Hepatocyte (in vitro differentiated cells): ENCODE results near the gene FAM135A. TPM values are rescaled to one million over a fixed set of nuclear protein-coding genes. Genes with fewer than 3 reads are reported as not detected.

Experiments used
- DNase-seq: peaks from one replicate; pipeline ENCODE4 v3.0.0-alpha.2; 2016; ENCODE audit warnings: low spot score
- H2AFZ ChIP-seq: fragments of 200-600 bp; sonication (generic); 2 replicates; pipeline ENCODE4 v1.6.0; 2016; ENCODE audit warnings: antibody characterized with exemption, mild to moderate bottlenecking
- H3K27ac ChIP-seq: fragments of 200-600 bp; sonication (generic); 2 replicates; pipeline ENCODE4 v1.5.1; 2016; ENCODE audit warnings: mild to moderate bottlenecking
- H3K27me3 ChIP-seq: fragments of 200-600 bp; sonication (generic); 2 replicates; pipeline ENCODE4 v1.6.1; 2016
- H3K36me3 ChIP-seq: fragments of 200-600 bp; sonication (generic); replicated peaks from 2 replicates; pipeline ENCODE4 v1.5.1; 2016; ENCODE audit warnings: low read depth; ENCODE audit not compliant: insufficient read depth
- H3K4me1 ChIP-seq: fragments of 200-600 bp; sonication (generic); 2 replicates; pipeline ENCODE4 v1.5.1; 2016; ENCODE audit warnings: mild to moderate bottlenecking, moderate library complexity; ENCODE audit not compliant: insufficient read depth
- H3K4me2 ChIP-seq: fragments of 200-600 bp; sonication (generic); 2 replicates; pipeline ENCODE4 v1.6.0; 2016
- H3K4me3 ChIP-seq: fragments of 200-600 bp; sonication (generic); 2 replicates; pipeline ENCODE4 v1.5.1; 2016; ENCODE audit warnings: mild to moderate bottlenecking
- H3K79me2 ChIP-seq: fragments of 200-600 bp; sonication (generic); 2 replicates; pipeline ENCODE4 v1.6.0; 2017; ENCODE audit warnings: mild to moderate bottlenecking
- H3K9me2 ChIP-seq: fragments of 200-600 bp; sonication (generic); replicated peaks from 2 replicates; pipeline ENCODE4 v1.6.0; 2017; ENCODE audit warnings: mild to moderate bottlenecking; ENCODE audit not compliant: insufficient read depth
- H3K9me3 ChIP-seq: fragments of 200-600 bp; sonication (generic); 2 replicates; pipeline ENCODE4 v1.5.1; 2016; ENCODE audit warnings: low read depth, mild to moderate bottlenecking
- H4K20me1 ChIP-seq: fragments of 200-600 bp; sonication (generic); 2 replicates; pipeline ENCODE4 v1.6.0; 2016; ENCODE audit warnings: mild to moderate bottlenecking; ENCODE audit not compliant: insufficient read depth, poor library complexity, severe bottlenecking
- EZH2 ChIP-seq: fragments of 200-600 bp; sonication (generic); IDR thresholded peaks from 2 replicates; pipeline ENCODE4 v1.6.1; 2016; ENCODE audit warnings: antibody characterized with exemption, mild to moderate bottlenecking, borderline replicate concordance
- EZH2phosphoT487 ChIP-seq: fragments of 200-600 bp; sonication (generic); IDR thresholded peaks from one replicate; pipeline ENCODE4 v1.6.1; 2018; ENCODE audit warnings: antibody characterized with exemption, mild to moderate bottlenecking, low read depth, moderate library complexity; ENCODE audit not compliant: unreplicated experiment, severe bottlenecking
- WGBS: methylation state at CpG from one replicate; pipeline ENCODE4 v1.1.6; 2016; ENCODE audit warnings: low lambda C conversion rate; ENCODE audit errors: missing lambda C conversion rate; 5-methylcytosine and 5-hydroxymethylcytosine counted together
- polyA plus RNA-seq: library from polyadenylated mRNA; unstranded; fragments of >200 nt; fragmentation: Nextera tagmentation; extraction: Ambion mirVana; gene quantifications from 2 replicates; pipeline ENCODE4 v1.2.1, GENCODE V29; 2016
- total RNA-seq: library from RNA; depleted of rRNA; stranded (reverse); fragments of >200 nt; gene quantifications from 2 replicates; pipeline ENCODE4 v1.2.3, GENCODE V29; 2014
- TF ChIP-seq, protein P1 (sequence below): fragments of 200-600 bp; sonication (generic); IDR thresholded peaks from 2 replicates; pipeline ENCODE4 v1.5.1; 2016; ENCODE audit warnings: antibody characterized with exemption, mild to moderate bottlenecking; ENCODE audit not compliant: poor library complexity

Gene FAM135A
- total and polyA plus RNA-seq, 2 experiments from 2014 or later, result 19.0 to 78.4 TPM

DNA sequence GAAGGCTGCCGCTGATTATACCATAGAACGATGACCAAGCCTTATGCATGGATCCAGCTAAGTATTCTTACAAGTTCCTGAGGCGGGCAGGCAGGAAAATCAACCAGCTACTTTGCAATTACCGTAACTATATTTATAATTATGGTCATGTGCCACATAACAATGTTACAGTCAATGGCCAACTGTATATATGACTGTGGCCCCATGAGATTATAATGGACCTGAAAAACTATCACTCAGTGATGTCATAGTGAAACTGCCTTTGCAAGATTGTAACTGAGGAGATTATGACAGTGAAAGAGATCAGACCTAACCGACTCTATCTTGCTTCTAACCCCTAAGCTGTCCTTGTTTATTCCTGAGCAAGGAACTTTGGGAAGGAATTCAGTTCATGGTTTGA, 33.1 kb upstream of the FAM135A start:
- Histone ChIP-seq H3K4me3 (no peak overlapping the region), H3K4me2 (peak overlapping the region; percentile 12), H3K36me3 (no peaks in the 10 kb centered on the region), H3K27ac (peak overlapping the region; percentile 18), H4K20me1 (no peaks in the 10 kb centered on the region), H2AFZ (no peak overlapping the region), H3K9me3 (no peaks in the 10 kb centered on the region), H3K27me3 (no peaks in the 10 kb centered on the region), H3K4me1 (no peaks in the 10 kb centered on the region), H3K79me2 (no peaks in the 10 kb centered on the region), H3K9me2 (no peaks in the 10 kb centered on the region)
- 94% methylated on average over 5 of the region's 5 CpGs for WGBS
- DNase-seq, result no peak
- TF ChIP-seq EZH2, result no peak

DNA sequence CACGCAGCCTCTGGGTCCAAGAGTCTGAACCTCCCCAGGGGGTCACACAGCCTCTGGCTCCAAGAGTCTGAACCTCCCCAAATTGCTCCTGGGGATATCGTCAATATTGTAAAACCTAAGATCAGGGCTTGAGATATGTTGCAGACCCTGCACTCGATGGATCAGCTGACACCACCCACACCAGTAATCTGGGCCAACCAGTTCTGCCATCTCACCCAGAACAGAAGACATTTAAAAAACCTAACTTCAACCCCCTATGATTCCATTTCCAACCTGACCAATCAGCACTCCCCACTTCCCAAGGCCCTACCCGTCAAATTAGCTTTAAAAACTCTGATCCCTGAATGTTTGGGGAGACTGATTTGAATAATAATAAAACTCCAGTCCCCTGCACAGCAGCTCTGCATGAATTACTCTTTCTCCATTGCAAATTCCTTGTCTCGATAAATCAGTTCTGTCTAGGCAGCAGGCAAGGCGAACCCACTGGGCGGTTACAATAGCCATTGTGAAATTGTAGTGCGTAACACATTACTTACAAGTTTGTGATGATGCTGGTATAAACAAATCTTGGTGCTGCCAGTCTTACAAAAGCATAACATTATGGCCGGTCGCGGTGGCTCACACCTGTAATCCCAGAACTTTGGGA, 32.4 kb upstream of the FAM135A start:
- no peaks in the 10 kb centered on the region for H3K79me2 ChIP-seq
- no peaks in the 10 kb centered on the region for H3K4me1 ChIP-seq
- H2AFZ ChIP-seq, result no peak overlapping the region
- no peaks in the 10 kb centered on the region for H3K36me3 ChIP-seq
- H3K4me2 ChIP-seq, result no peak overlapping the region
- H3K9me3 ChIP-seq, result no peaks in the 10 kb centered on the region
- no peaks in the 10 kb centered on the region for H3K27me3 ChIP-seq
- no peaks in the 10 kb centered on the region for H3K9me2 ChIP-seq
- H3K27ac ChIP-seq, result no peak overlapping the region
- no peaks in the 10 kb centered on the region for H4K20me1 ChIP-seq
- no peak for TF ChIP-seq EZH2
- TF ChIP-seq, protein P1, sequence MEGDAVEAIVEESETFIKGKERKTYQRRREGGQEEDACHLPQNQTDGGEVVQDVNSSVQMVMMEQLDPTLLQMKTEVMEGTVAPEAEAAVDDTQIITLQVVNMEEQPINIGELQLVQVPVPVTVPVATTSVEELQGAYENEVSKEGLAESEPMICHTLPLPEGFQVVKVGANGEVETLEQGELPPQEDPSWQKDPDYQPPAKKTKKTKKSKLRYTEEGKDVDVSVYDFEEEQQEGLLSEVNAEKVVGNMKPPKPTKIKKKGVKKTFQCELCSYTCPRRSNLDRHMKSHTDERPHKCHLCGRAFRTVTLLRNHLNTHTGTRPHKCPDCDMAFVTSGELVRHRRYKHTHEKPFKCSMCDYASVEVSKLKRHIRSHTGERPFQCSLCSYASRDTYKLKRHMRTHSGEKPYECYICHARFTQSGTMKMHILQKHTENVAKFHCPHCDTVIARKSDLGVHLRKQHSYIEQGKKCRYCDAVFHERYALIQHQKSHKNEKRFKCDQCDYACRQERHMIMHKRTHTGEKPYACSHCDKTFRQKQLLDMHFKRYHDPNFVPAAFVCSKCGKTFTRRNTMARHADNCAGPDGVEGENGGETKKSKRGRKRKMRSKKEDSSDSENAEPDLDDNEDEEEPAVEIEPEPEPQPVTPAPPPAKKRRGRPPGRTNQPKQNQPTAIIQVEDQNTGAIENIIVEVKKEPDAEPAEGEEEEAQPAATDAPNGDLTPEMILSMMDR, result no peak
- no peak for TF ChIP-seq EZH2phosphoT487
- H3K4me3 ChIP-seq, result no peak overlapping the region
- WGBS, result 84% methylated on average over 11 of the region's 11 CpGs
- DNase-seq, result no peak

DNA sequence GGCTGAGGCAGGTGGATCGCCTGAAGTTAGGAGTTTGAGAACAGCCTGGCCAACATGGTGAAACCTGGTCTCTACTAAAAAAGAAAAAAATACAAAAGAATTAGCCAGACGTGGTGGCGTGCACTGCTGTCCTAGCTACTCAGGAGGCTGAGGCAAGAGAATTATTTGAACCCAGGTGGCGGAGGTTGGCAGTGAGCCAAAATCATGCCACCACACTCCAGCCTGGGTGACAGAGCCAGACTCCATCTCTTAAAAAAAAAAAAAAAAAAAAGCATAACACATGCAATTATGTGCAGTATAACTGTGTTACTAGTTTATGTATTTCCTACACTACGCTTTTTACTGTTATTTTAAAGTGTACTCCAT, 31.9 kb upstream of the FAM135A start:
- Histone ChIP-seq H3K36me3 (no peaks in the 10 kb centered on the region), H3K4me3 (no peak overlapping the region), H3K27ac (no peak overlapping the region), H2AFZ (no peak overlapping the region), H3K27me3 (no peaks in the 10 kb centered on the region), H3K9me3 (no peaks in the 10 kb centered on the region), H3K4me1 (no peaks in the 10 kb centered on the region), H3K4me2 (no peak overlapping the region), H4K20me1 (no peaks in the 10 kb centered on the region), H3K79me2 (no peaks in the 10 kb centered on the region), H3K9me2 (no peaks in the 10 kb centered on the region)
- 95% methylated on average over 5 of the region's 5 CpGs for WGBS
- TF ChIP-seq EZH2, result no peak
- TF ChIP-seq, protein P1, result no peak
- no peak for DNase-seq

DNA sequence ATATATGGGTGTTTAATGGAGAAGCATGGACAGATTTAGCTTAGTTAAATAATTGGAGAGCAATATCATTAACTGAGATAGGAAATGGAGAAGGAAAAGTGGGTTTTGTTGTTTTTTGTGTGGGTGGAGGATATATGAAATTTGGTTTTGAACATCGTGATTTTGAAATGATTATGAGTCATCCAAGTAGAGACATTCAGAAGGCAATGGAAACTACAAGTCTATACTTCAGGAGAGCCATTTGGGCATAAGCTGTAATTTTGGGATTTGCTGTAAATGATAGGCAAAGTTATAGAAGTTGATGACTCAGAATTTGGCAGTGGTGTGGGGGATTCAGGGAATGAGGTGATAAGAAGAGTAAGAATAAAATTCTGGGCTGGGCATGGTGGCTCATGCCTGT, 27.4 kb upstream of the FAM135A start:
- Histone ChIP-seq H4K20me1 (no peaks in the 10 kb centered on the region), H3K79me2 (no peaks in the 10 kb centered on the region), H3K9me2 (no peaks in the 10 kb centered on the region), H3K9me3 (no peaks in the 10 kb centered on the region), H3K36me3 (no peaks in the 10 kb centered on the region), H3K27ac (no peak overlapping the region), H3K4me1 (no peaks in the 10 kb centered on the region), H3K4me2 (no peak overlapping the region), H3K4me3 (no peak overlapping the region), H3K27me3 (no peaks in the 10 kb centered on the region), H2AFZ (no peak overlapping the region)
- WGBS, result 90% methylated on average over 1 of the region's 1 CpG
- no peak for TF ChIP-seq EZH2
- TF ChIP-seq, protein P1, result no peak
- TF ChIP-seq EZH2phosphoT487, result no peak
- no peak for DNase-seq
